Esophagus muscularis mucosa (tissue), 4 donors: ENCODE results near the gene DUS1L. TPM values are rescaled to one million over a fixed set of nuclear protein-coding genes. Genes with fewer than 3 reads are reported as not detected.

Experiments used
- DNase-seq: peaks from one replicate; pipeline ENCODE4 v3.0.0-alpha.2; 2017; ENCODE audit errors: extremely low spot score
- H3K27ac ChIP-seq, 4 donors: fragments of 200-600 bp; sonication (generic); replicated peaks in 1 of 4; 1 replicate in 3 of 4; 2 replicates in 1 of 4; pipeline ENCODE4 v1.5.1; 2016 to 2019; ENCODE audit warnings: mild to moderate bottlenecking in 1 of 4
- H3K27me3 ChIP-seq, 4 donors: fragments of 200-600 bp; sonication (generic); one replicate each; pipeline versions ENCODE4 v1.5.1 to v1.6.0; 2016 to 2019
- H3K36me3 ChIP-seq, 4 donors: fragments of 200-600 bp; sonication (generic); one replicate each; pipeline ENCODE4 v1.5.1; 2016 to 2019
- H3K4me1 ChIP-seq, 4 donors: fragments of 200-600 bp; sonication (generic); one replicate each; pipeline ENCODE4 v1.5.1; 2016 to 2019
- H3K4me3 ChIP-seq, 4 donors: fragments of 200-600 bp; sonication (generic); 1 replicate in 2 of 4; 2 replicates in 2 of 4; pipeline ENCODE4 v1.5.1; 2016 to 2019; ENCODE audit warnings: mild to moderate bottlenecking in 4 of 4, moderate library complexity in 1 of 4
- H3K9me3 ChIP-seq, 4 donors: fragments of 200-600 bp; sonication (generic); 1 replicate in 3 of 4; 2 replicates in 1 of 4; pipeline ENCODE4 v1.5.1; 2016 to 2019
- EP300 ChIP-seq: sonication (generic); formaldehyde crosslinking; IDR thresholded peaks from one replicate; pipeline ENCODE4 v1.6.1; 2017; ENCODE audit warnings: antibody characterized with exemption
- POLR2A ChIP-seq: fragments of 450-650 bp; IDR thresholded peaks from one replicate; pipeline ENCODE4 v1.6.1; 2017; ENCODE audit warnings: antibody characterized with exemption, moderate library complexity, mild to moderate bottlenecking, low read depth
- POLR2AphosphoS5 ChIP-seq, 2 donors: sonication (generic); formaldehyde crosslinking; IDR thresholded peaks; one replicate each; pipeline ENCODE4 v1.6.1; 2017; ENCODE audit warnings: antibody characterized with exemption in 2 of 2
- WGBS: methylation state at CpG from one replicate; pipeline ENCODE4 v1.1.5; 2018; 5-methylcytosine and 5-hydroxymethylcytosine counted together
- intact Hi-C: fragments of 100-400 bp; cut with DNase I; formaldehyde crosslinking; loops from one replicate; pipeline ENCODE4 v1.15.1; 2023
- total RNA-seq, 4 donors: library from RNA; depleted of rRNA; stranded (reverse); fragments of >200 nt; gene quantifications; one replicate each; pipeline versions ENCODE4 v1.1.0 to v1.2.1, GENCODE V29; 2016
- TF ChIP-seq, protein P1 (sequence below), 3 experiments: fragments of 200-600 bp in 2 of 3; fragments of 450-650 bp in 1 of 3; sonication (generic) in 2 of 3; IDR thresholded peaks; one replicate each; pipeline ENCODE4 v1.5.1; 2017 to 2019; ENCODE audit warnings: antibody characterized with exemption in 3 of 3, mild to moderate bottlenecking in 2 of 3, moderate library complexity in 1 of 3

The DUS1L gene
- total RNA-seq, 4 donors from 2014 or later: 42.2 to 77.1 (median 52.6) TPM

DNA sequence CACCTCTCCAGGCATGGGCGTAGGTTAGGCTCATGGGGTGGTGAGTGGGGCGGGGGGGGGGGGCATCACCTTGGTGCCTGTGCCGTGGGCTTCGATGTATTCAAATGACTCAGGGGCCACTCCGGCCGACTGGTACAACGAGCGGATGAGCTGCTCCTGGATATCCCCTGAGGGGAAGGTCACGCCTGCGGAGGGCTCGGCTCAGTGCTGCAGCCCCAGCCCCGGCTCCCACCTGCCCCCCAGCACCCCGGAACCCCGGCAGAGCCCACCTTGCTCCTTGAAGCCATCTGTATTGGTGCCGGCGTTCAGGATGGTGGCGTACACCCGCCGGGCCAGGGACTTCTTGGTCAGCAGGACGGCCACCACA lies 27.0 kb upstream of the DUS1L start:
- Histone ChIP-seq H3K27ac (no peak overlapping the region), H3K36me3 (peaks cover 66 to 87% (median 85%) of the 10 kb centered on the region in 4 donors), H3K9me3 (no peaks in the 10 kb centered on the region), H3K4me1 (peaks cover 13 to 21% (median 19%) of the 10 kb centered on the region in 4 donors), H3K27me3 (no peaks in the 10 kb centered on the region), H3K4me3 (no peak overlapping the region)
- 95% methylated on average over 19 of the region's 20 CpGs for WGBS
- intact Hi-C loops: no loop called here
- no peak for DNase-seq
- no peak for TF ChIP-seq POLR2AphosphoS5 (IDR thresholded peaks at IDR 0.05)
- TF ChIP-seq, protein P1, sequence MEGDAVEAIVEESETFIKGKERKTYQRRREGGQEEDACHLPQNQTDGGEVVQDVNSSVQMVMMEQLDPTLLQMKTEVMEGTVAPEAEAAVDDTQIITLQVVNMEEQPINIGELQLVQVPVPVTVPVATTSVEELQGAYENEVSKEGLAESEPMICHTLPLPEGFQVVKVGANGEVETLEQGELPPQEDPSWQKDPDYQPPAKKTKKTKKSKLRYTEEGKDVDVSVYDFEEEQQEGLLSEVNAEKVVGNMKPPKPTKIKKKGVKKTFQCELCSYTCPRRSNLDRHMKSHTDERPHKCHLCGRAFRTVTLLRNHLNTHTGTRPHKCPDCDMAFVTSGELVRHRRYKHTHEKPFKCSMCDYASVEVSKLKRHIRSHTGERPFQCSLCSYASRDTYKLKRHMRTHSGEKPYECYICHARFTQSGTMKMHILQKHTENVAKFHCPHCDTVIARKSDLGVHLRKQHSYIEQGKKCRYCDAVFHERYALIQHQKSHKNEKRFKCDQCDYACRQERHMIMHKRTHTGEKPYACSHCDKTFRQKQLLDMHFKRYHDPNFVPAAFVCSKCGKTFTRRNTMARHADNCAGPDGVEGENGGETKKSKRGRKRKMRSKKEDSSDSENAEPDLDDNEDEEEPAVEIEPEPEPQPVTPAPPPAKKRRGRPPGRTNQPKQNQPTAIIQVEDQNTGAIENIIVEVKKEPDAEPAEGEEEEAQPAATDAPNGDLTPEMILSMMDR (IDR thresholded peaks at IDR 0.05): no peak
- TF ChIP-seq EP300: no peak
- TF ChIP-seq POLR2A: no peak

- no peak overlapping the region for H3K27ac ChIP-seq
- DNase-seq: no peak
- TF ChIP-seq EP300: no peak
- TF ChIP-seq, protein P1 (IDR thresholded peaks at IDR 0.05): no peak
- no peak for TF ChIP-seq POLR2A
- no peak for TF ChIP-seq POLR2AphosphoS5 (IDR thresholded peaks at IDR 0.05)
- no peaks in the 10 kb centered on the region for H3K27me3 ChIP-seq
- intact Hi-C loops: no loop called here
- no peaks in the 10 kb centered on the region for H3K9me3 ChIP-seq
- H3K4me3 ChIP-seq: no peak overlapping the region
- peaks cover 9 to 17% (median 15%) of the 10 kb centered on the region in 4 donors for H3K4me1 ChIP-seq
- H3K36me3 ChIP-seq: peaks cover 70 to 91% (median 90%) of the 10 kb centered on the region in 4 donors
- WGBS: 91% methylated on average over 4 of the region's 23 CpGs
Measured at GRCh38 chr17:82092094-82092586, 26.5 kb upstream of the DUS1L start.

- peaks cover 3 to 10% (median 8%) of the 10 kb centered on the region in 4 donors for H3K4me1 ChIP-seq
- no peaks in the 10 kb centered on the region for H3K9me3 ChIP-seq
- TF ChIP-seq POLR2A (no peak), EP300 (no peak), POLR2AphosphoS5 (IDR thresholded peaks at IDR 0.05) (no peak)
- TF ChIP-seq, protein P1 (IDR thresholded peaks at IDR 0.05): no peak
- intact Hi-C loops: no loop called here
- DNase-seq: no peak
- peaks cover 75 to 98% (median 97%) of the 10 kb centered on the region in 4 donors for H3K36me3 ChIP-seq
- WGBS: 93% methylated on average over 20 of the region's 37 CpGs
- H3K4me3 ChIP-seq: no peak overlapping the region
- no peak overlapping the region for H3K27ac ChIP-seq
- no peaks in the 10 kb centered on the region for H3K27me3 ChIP-seq
Measured at GRCh38 chr17:82091264-82092066, 25.9 kb upstream of the DUS1L start.

- no peak for DNase-seq
- Histone ChIP-seq H3K27me3 (no peaks in the 10 kb centered on the region), H3K4me1 (peaks cover 0 to 2% (median under 1%) of the 10 kb centered on the region in 4 donors), H3K4me3 (no peak overlapping the region), H3K9me3 (no peaks in the 10 kb centered on the region), H3K36me3 (peaks cover 81 to 100% (median 100%) of the 10 kb centered on the region in 4 donors), H3K27ac (no peak overlapping the region)
- TF ChIP-seq POLR2AphosphoS5 (IDR thresholded peaks at IDR 0.05): no peak
- TF ChIP-seq, protein P1 (IDR thresholded peaks at IDR 0.05): no peak
- TF ChIP-seq POLR2A: no peak
- no peak for TF ChIP-seq EP300
- intact Hi-C loops: no loop called here
- 93% methylated on average over 11 of the region's 29 CpGs for WGBS
Measured at GRCh38 chr17:82090549-82091263, 25.1 kb upstream of the DUS1L start.
